Measurements from ENCODE around the gene SIRT2. TPM values are rescaled to one million over a fixed set of nuclear protein-coding genes. Genes with fewer than 3 reads are reported as not detected.
A peak's percentile ranks its signal among the peaks of the same experiment; 100 is the strongest.

SIRT2 gene
- total and polyA plus RNA-seq, 2 donors (not counting 1 experiment from before 2014, with no cell fraction given): 42.4 to 65.9 TPM

GRCh38 chr19:38901683-38902082, 2.3 kb upstream of the SIRT2 start:
- no peaks in the 10 kb centered on the region for H3K27me3 Mint-ChIP-seq
- no peak for TF ChIP-seq EZH2 (IDR thresholded peaks at IDR 0.05; ENCODE audit: borderline replicate concordance, insufficient read depth, low read depth, low read length, poor library complexity, severe bottlenecking)
- TF ChIP-seq, protein P1, sequence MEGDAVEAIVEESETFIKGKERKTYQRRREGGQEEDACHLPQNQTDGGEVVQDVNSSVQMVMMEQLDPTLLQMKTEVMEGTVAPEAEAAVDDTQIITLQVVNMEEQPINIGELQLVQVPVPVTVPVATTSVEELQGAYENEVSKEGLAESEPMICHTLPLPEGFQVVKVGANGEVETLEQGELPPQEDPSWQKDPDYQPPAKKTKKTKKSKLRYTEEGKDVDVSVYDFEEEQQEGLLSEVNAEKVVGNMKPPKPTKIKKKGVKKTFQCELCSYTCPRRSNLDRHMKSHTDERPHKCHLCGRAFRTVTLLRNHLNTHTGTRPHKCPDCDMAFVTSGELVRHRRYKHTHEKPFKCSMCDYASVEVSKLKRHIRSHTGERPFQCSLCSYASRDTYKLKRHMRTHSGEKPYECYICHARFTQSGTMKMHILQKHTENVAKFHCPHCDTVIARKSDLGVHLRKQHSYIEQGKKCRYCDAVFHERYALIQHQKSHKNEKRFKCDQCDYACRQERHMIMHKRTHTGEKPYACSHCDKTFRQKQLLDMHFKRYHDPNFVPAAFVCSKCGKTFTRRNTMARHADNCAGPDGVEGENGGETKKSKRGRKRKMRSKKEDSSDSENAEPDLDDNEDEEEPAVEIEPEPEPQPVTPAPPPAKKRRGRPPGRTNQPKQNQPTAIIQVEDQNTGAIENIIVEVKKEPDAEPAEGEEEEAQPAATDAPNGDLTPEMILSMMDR (IDR thresholded peaks at IDR 0.05): no peak
- WGBS (ENCODE audit: insufficient coverage): 100% methylated on average over 1 of the region's 1 CpG
- H2AFZ ChIP-seq (ENCODE audit: insufficient read depth, low read depth, low read length, poor library complexity, severe bottlenecking): no peak overlapping the region
- DNase-seq (no peak), ATAC-seq (ENCODE audit: low read depth) (no peak)
- H3K9me3 ChIP-seq (ENCODE audit: control extremely low read depth in 1 of 3, control insufficient read depth in 2 of 3, insufficient read depth in 1 of 3, low read length in 2 of 3): peaks cover 0 to 4% (median 0%) of the 10 kb centered on the region in 3 donors
- H3K27me3 ChIP-seq (replicated peaks in 1 of 4; ENCODE audit: control extremely low read depth in 1 of 4, control insufficient read depth in 3 of 4, insufficient read depth in 4 of 4, low read length in 3 of 4): no peaks in the 10 kb centered on the region
- no peak overlapping the region for H3K4me3 ChIP-seq (ENCODE audit: control extremely low read depth in 1 of 5, extremely low read depth in 1 of 5, insufficient read depth in 1 of 5, low read depth in 2 of 5, low read length in 4 of 5)
- POLR2A ChIA-PET: no interaction called here
- H3K79me2 ChIP-seq (ENCODE audit: control insufficient read depth, insufficient read depth, low read length): peaks cover 85% of the 10 kb centered on the region
- H3K9ac ChIP-seq (ENCODE audit: low read length): no peak overlapping the region
- no peak overlapping the region for H3K27ac ChIP-seq (ENCODE audit: low read length in 2 of 2)
- H3K4me2 ChIP-seq (replicated peaks; ENCODE audit: low read depth, low read length, poor library complexity, severe bottlenecking): no peak overlapping the region
- intact Hi-C loops (cut with micrococcal nuclease): no loop called here
- peak overlapping the region; percentile 47 for H3K4me3 Mint-ChIP-seq
- H3K4me1 Mint-ChIP-seq: peaks cover 35% of the 10 kb centered on the region
- peaks cover 12% of the 10 kb centered on the region for H4K20me1 ChIP-seq (ENCODE audit: control insufficient read depth, insufficient read depth, low read length, poor library complexity, severe bottlenecking)
- no peaks in the 10 kb centered on the region for H3K9me3 Mint-ChIP-seq (ENCODE audit: insufficient read depth)
- H3K36me3 ChIP-seq (replicated peaks in 1 of 2; ENCODE audit: control extremely low read depth in 1 of 2, control insufficient read depth in 1 of 2, extremely low read depth in 1 of 2, insufficient read depth in 2 of 2, low read length in 1 of 2): peaks cover 0 to 21% of the 10 kb centered on the region in 2 experiments
- CTCF ChIA-PET: interaction anchor here (1.8 to 2.5 kb wide), 2 partner anchors 29 to 499 kb away, joined by 6 to 29 read pairs; partner anchors contain the start of genes FAM98C, MRPS12 and SARS2
- H3K4me1 ChIP-seq (ENCODE audit: control insufficient read depth in 2 of 2, insufficient read depth in 2 of 2, low read length in 2 of 2): peaks cover 20 to 28% of the 10 kb centered on the region in 2 donors
- no peak overlapping the region for H3K27ac Mint-ChIP-seq

GRCh38 chr19:38900743-38901190, 1.3 kb upstream of the SIRT2 start:
- H3K27me3 Mint-ChIP-seq: no peaks in the 10 kb centered on the region

More at GRCh38 chr19:38900743-38901190, 1.3 kb upstream of the SIRT2 start:
- no peaks in the 10 kb centered on the region for H3K27me3 ChIP-seq (replicated peaks in 1 of 4; ENCODE audit: control extremely low read depth in 1 of 4, control insufficient read depth in 3 of 4, insufficient read depth in 4 of 4, low read length in 3 of 4)
- DNase-seq (no peak), ATAC-seq (ENCODE audit: low read depth) (no peak)
- peak overlapping the region; percentile 94 for H3K9ac ChIP-seq (ENCODE audit: low read length)
- CTCF ChIA-PET: interaction anchor here (0.5 to 2.5 kb wide), 8 partner anchors 13 to 498 kb away, joined by 3 to 29 read pairs (median 4); partner anchors contain the start of genes ECH1, FAM98C, MRPS12 and SARS2
- POLR2A ChIA-PET: interaction anchor here (0.6 to 1.9 kb wide), 5 partner anchors 49 to 282 kb away, joined by 3 to 13 read pairs (median 7); partner anchors contain the start of genes EIF3K and MAP4K1
- H3K79me2 ChIP-seq (ENCODE audit: control insufficient read depth, insufficient read depth, low read length): peaks cover 91% of the 10 kb centered on the region
- peaks cover 0 to 4% (median 0%) of the 10 kb centered on the region in 3 donors for H3K9me3 ChIP-seq (ENCODE audit: control extremely low read depth in 1 of 3, control insufficient read depth in 2 of 3, insufficient read depth in 1 of 3, low read length in 2 of 3)
- peak overlapping the region in 2 of 5 experiments; percentile 94 to 95 for H3K4me3 ChIP-seq (ENCODE audit: control extremely low read depth in 1 of 5, extremely low read depth in 1 of 5, insufficient read depth in 1 of 5, low read depth in 2 of 5, low read length in 4 of 5)
- TF ChIP-seq, protein P1 (IDR thresholded peaks at IDR 0.05): no peak
- TF ChIP-seq EZH2 (IDR thresholded peaks at IDR 0.05; ENCODE audit: borderline replicate concordance, insufficient read depth, low read depth, low read length, poor library complexity, severe bottlenecking): no peak
- Mint-ChIP-seq H3K4me1 (peaks cover 35% of the 10 kb centered on the region), H3K9me3 (ENCODE audit: insufficient read depth) (no peaks in the 10 kb centered on the region), H3K27ac (peak overlapping the region; percentile 44), H3K4me3 (peak overlapping the region; percentile 78)
- H4K20me1 ChIP-seq (ENCODE audit: control insufficient read depth, insufficient read depth, low read length, poor library complexity, severe bottlenecking): peaks cover 11% of the 10 kb centered on the region
- H3K4me1 ChIP-seq (ENCODE audit: control insufficient read depth in 2 of 2, insufficient read depth in 2 of 2, low read length in 2 of 2): peaks cover 20 to 28% of the 10 kb centered on the region in 2 donors
- peak overlapping the region; percentile 83 for H3K4me2 ChIP-seq (replicated peaks; ENCODE audit: low read depth, low read length, poor library complexity, severe bottlenecking)
- 67% methylated on average over 1 of the region's 3 CpGs for WGBS (ENCODE audit: insufficient coverage)
- intact Hi-C loops (cut with micrococcal nuclease): no loop called here
- no peak overlapping the region for H2AFZ ChIP-seq (ENCODE audit: insufficient read depth, low read depth, low read length, poor library complexity, severe bottlenecking)
- H3K36me3 ChIP-seq (replicated peaks in 1 of 2; ENCODE audit: control extremely low read depth in 1 of 2, control insufficient read depth in 1 of 2, extremely low read depth in 1 of 2, insufficient read depth in 2 of 2, low read length in 1 of 2): peaks cover 0 to 17% of the 10 kb centered on the region in 2 experiments
- H3K27ac ChIP-seq (ENCODE audit: low read length in 2 of 2): peak overlapping the region; percentile 89 to 99
